HepG2 (cell line): ENCODE results near the gene DDX39B. TPM values are rescaled to one million over a fixed set of nuclear protein-coding genes. Genes with fewer than 3 reads are reported as not detected.
A peak's percentile ranks its signal among the peaks of the same experiment; 100 is the strongest.

ENCODE experiments used
- ATRX ChIP-seq: sonication (generic); formaldehyde crosslinking; IDR thresholded peaks from 2 replicates; pipeline ENCODE4 v1.4.0; 2020; ENCODE audit warnings: missing genetic modification reagents, borderline replicate concordance
- MTA1 ChIP-seq: sonication (generic); formaldehyde crosslinking; IDR thresholded peaks from 2 replicates; pipeline ENCODE4 v1.4.0; 2020; ENCODE audit warnings: missing genetic modification reagents, mild to moderate bottlenecking, borderline replicate concordance
- RARG ChIP-seq: sonication (generic); formaldehyde crosslinking; IDR thresholded peaks from 2 replicates; pipeline ENCODE4 v1.4.0; 2020; ENCODE audit warnings: low read depth, mild to moderate bottlenecking, missing genetic modification reagents
- U2AF2 ChIP-seq: fragments of 200-400 bp; formaldehyde crosslinking; IDR thresholded peaks from 2 replicates; pipeline ENCODE4 v1.6.1; 2017; ENCODE audit warnings: low read depth, mild to moderate bottlenecking, low read length
- ZFP90 ChIP-seq: sonication (generic); formaldehyde crosslinking; IDR thresholded peaks from 2 replicates; pipeline ENCODE4 v1.8.0; 2022; ENCODE audit warnings: missing genetic modification reagents, mild to moderate bottlenecking, inconsistent platforms, borderline replicate concordance
- ZNF121 ChIP-seq: sonication (generic); formaldehyde crosslinking; IDR thresholded peaks from 2 replicates; pipeline ENCODE4 v1.5.0; 2020; ENCODE audit warnings: mild to moderate bottlenecking, missing genetic modification reagents
- ZNF136 ChIP-seq: sonication (generic); formaldehyde crosslinking; IDR thresholded peaks from 2 replicates; pipeline ENCODE4 v1.8.1; 2022; ENCODE audit warnings: low read depth, mild to moderate bottlenecking, moderate library complexity, missing genetic modification reagents
- ZNF260 ChIP-seq: sonication (generic); formaldehyde crosslinking; IDR thresholded peaks from 2 replicates; pipeline ENCODE4 v1.4.0; 2020; ENCODE audit warnings: missing genetic modification reagents, low read depth, mild to moderate bottlenecking, borderline replicate concordance
- ZNF30 ChIP-seq: sonication (generic); formaldehyde crosslinking; IDR thresholded peaks from 2 replicates; pipeline ENCODE4 v1.5.0; 2020; ENCODE audit warnings: mild to moderate bottlenecking, missing genetic modification reagents
- ZNF335 ChIP-seq: sonication (generic); formaldehyde crosslinking; IDR thresholded peaks from 2 replicates; pipeline ENCODE4 v1.4.0; 2020; ENCODE audit warnings: missing genetic modification reagents
- ZNF605 ChIP-seq: sonication (generic); formaldehyde crosslinking; IDR thresholded peaks from 2 replicates; pipeline ENCODE4 v1.8.0; 2022; ENCODE audit warnings: mild to moderate bottlenecking, missing genetic modification reagents
- ZNF713 ChIP-seq: sonication (generic); formaldehyde crosslinking; IDR thresholded peaks from 2 replicates; pipeline ENCODE4 v1.4.0; 2020; ENCODE audit warnings: mild to moderate bottlenecking, missing genetic modification reagents
- polyA plus RNA-seq, 8 experiments: library from polyadenylated mRNA; depleted of rRNA in 3 of 8; stranded (reverse) in 7 of 8; unstranded in 1 of 8; fragments of >200 nt; fragmentation: Illumina TruSeq in 4 of 8; extraction: Trizol in 4 of 8; gene quantifications; 2 replicates each; pipeline versions ENCODE4 v1.2.1 to v1.2.3, GENCODE V29; 2011 to 2016; ENCODE audit warnings: low read depth in 4 of 8, missing spikeins in 1 of 8, mixed read lengths in 1 of 8; ENCODE audit not compliant: insufficient read depth in 1 of 8
- total RNA-seq, 5 experiments: library from RNA; depleted of rRNA; stranded (reverse); fragments of >200 nt; fragmentation: Illumina TruSeq; extraction: Trizol; gene quantifications; 2 replicates each; pipeline ENCODE4 v1.2.3, GENCODE V29; 2016; ENCODE audit warnings: low read depth in 1 of 5
- TF ChIP-seq, protein P1 (sequence below): sonication (generic); formaldehyde crosslinking; IDR thresholded peaks from 2 replicates; pipeline ENCODE4 v1.5.0; 2020; ENCODE audit warnings: mild to moderate bottlenecking, missing genetic modification reagents, borderline replicate concordance
- TF ChIP-seq, protein P2 (sequence below): sonication (generic); formaldehyde crosslinking; IDR thresholded peaks from 2 replicates; pipeline ENCODE4 v1.8.0; 2022; ENCODE audit warnings: low read depth, missing genetic modification reagents
- TF ChIP-seq, protein P3 (sequence below): IDR thresholded peaks from 2 replicates; pipeline ENCODE4 v1.4.0; 2020; ENCODE audit warnings: mild to moderate bottlenecking, missing genetic modification reagents
- TF ChIP-seq, protein P4 (sequence below): sonication (generic); formaldehyde crosslinking; conservative IDR thresholded peaks from 2 replicates; pipeline ENCODE4 v1.4.0; 2020; ENCODE audit warnings: mild to moderate bottlenecking, missing genetic modification reagents, moderate library complexity

Gene DDX39B
- total and polyA plus RNA-seq, 2 of the 13 experiments (the other 11 are each of a cell fraction or from before 2014, with no cell fraction given): 570 to 678 TPM

DNA sequence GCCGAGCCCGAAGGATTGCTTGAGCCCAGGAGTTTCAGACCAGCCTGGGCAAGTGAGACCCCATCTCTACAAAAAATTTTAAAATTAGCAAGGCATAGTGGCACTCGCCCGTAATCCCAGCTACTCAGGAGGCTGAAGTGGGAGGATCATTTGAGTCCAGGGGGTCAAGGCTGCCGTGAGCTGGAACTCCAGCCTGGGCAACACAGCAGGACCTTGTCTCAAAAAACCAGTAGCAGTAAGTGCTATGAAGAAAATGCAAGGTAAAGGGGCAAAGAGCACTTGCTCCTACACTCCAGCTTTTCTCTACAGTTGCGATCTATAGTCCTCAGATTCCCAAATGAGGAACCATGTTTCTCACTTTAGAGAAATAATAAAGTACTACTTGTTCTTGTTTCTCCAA is 1.8 kb upstream of the DDX39B start (continued):
- TF ChIP-seq, protein P1, sequence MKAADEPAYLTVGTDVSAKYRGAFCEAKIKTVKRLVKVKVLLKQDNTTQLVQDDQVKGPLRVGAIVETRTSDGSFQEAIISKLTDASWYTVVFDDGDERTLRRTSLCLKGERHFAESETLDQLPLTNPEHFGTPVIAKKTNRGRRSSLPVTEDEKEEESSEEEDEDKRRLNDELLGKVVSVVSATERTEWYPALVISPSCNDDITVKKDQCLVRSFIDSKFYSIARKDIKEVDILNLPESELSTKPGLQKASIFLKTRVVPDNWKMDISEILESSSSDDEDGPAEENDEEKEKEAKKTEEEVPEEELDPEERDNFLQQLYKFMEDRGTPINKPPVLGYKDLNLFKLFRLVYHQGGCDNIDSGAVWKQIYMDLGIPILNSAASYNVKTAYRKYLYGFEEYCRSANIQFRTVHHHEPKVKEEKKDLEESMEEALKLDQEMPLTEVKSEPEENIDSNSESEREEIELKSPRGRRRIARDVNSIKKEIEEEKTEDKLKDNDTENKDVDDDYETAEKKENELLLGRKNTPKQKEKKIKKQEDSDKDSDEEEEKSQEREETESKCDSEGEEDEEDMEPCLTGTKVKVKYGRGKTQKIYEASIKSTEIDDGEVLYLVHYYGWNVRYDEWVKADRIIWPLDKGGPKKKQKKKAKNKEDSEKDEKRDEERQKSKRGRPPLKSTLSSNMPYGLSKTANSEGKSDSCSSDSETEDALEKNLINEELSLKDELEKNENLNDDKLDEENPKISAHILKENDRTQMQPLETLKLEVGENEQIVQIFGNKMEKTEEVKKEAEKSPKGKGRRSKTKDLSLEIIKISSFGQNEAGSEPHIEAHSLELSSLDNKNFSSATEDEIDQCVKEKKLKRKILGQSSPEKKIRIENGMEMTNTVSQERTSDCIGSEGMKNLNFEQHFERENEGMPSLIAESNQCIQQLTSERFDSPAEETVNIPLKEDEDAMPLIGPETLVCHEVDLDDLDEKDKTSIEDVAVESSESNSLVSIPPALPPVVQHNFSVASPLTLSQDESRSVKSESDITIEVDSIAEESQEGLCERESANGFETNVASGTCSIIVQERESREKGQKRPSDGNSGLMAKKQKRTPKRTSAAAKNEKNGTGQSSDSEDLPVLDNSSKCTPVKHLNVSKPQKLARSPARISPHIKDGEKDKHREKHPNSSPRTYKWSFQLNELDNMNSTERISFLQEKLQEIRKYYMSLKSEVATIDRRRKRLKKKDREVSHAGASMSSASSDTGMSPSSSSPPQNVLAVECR (CRISPR knock-in tag): peak; percentile 20; the same call in 1 of the 2 replicates
- no peak for TF ChIP-seq ATRX (CRISPR knock-in tag)
- peak; percentile 69; the same call in 1 of the 2 replicates for TF ChIP-seq ZNF335 (CRISPR knock-in tag)
- TF ChIP-seq U2AF2: no peak
- no peak for TF ChIP-seq ZNF605 (CRISPR knock-in tag)
- no peak for TF ChIP-seq ZNF30 (CRISPR knock-in tag)
- TF ChIP-seq ZFP90 (CRISPR knock-in tag): no peak
- no peak for TF ChIP-seq ZNF713
- peak; percentile 97 for TF ChIP-seq ZNF121 (CRISPR knock-in tag)
- TF ChIP-seq, protein P2, sequence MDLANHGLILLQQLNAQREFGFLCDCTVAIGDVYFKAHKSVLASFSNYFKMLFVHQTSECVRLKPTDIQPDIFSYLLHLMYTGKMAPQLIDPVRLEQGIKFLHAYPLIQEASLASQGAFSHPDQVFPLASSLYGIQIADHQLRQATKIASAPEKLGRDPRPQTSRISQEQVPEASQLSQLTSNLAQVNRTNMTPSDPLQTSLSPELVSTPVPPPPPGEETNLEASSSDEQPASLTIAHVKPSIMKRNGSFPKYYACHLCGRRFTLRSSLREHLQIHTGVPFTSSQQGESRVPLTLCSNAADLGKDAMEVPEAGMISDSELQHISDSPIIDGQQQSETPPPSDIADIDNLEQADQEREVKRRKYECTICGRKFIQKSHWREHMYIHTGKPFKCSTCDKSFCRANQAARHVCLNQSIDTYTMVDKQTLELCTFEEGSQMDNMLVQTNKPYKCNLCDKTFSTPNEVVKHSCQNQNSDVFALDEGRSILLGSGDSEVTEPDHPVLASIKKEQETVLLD (CRISPR knock-in tag): no peak
- TF ChIP-seq RARG (CRISPR knock-in tag): no peak
- TF ChIP-seq, protein P3, sequence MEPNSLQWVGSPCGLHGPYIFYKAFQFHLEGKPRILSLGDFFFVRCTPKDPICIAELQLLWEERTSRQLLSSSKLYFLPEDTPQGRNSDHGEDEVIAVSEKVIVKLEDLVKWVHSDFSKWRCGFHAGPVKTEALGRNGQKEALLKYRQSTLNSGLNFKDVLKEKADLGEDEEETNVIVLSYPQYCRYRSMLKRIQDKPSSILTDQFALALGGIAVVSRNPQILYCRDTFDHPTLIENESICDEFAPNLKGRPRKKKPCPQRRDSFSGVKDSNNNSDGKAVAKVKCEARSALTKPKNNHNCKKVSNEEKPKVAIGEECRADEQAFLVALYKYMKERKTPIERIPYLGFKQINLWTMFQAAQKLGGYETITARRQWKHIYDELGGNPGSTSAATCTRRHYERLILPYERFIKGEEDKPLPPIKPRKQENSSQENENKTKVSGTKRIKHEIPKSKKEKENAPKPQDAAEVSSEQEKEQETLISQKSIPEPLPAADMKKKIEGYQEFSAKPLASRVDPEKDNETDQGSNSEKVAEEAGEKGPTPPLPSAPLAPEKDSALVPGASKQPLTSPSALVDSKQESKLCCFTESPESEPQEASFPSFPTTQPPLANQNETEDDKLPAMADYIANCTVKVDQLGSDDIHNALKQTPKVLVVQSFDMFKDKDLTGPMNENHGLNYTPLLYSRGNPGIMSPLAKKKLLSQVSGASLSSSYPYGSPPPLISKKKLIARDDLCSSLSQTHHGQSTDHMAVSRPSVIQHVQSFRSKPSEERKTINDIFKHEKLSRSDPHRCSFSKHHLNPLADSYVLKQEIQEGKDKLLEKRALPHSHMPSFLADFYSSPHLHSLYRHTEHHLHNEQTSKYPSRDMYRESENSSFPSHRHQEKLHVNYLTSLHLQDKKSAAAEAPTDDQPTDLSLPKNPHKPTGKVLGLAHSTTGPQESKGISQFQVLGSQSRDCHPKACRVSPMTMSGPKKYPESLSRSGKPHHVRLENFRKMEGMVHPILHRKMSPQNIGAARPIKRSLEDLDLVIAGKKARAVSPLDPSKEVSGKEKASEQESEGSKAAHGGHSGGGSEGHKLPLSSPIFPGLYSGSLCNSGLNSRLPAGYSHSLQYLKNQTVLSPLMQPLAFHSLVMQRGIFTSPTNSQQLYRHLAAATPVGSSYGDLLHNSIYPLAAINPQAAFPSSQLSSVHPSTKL (CRISPR knock-in tag): peak; percentile 26; the same call in 1 of the 2 replicates
- TF ChIP-seq, protein P4, sequence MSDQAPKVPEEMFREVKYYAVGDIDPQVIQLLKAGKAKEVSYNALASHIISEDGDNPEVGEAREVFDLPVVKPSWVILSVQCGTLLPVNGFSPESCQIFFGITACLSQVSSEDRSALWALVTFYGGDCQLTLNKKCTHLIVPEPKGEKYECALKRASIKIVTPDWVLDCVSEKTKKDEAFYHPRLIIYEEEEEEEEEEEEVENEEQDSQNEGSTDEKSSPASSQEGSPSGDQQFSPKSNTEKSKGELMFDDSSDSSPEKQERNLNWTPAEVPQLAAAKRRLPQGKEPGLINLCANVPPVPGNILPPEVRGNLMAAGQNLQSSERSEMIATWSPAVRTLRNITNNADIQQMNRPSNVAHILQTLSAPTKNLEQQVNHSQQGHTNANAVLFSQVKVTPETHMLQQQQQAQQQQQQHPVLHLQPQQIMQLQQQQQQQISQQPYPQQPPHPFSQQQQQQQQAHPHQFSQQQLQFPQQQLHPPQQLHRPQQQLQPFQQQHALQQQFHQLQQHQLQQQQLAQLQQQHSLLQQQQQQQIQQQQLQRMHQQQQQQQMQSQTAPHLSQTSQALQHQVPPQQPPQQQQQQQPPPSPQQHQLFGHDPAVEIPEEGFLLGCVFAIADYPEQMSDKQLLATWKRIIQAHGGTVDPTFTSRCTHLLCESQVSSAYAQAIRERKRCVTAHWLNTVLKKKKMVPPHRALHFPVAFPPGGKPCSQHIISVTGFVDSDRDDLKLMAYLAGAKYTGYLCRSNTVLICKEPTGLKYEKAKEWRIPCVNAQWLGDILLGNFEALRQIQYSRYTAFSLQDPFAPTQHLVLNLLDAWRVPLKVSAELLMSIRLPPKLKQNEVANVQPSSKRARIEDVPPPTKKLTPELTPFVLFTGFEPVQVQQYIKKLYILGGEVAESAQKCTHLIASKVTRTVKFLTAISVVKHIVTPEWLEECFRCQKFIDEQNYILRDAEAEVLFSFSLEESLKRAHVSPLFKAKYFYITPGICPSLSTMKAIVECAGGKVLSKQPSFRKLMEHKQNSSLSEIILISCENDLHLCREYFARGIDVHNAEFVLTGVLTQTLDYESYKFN (CRISPR knock-in tag): peak; percentile 54
- 0 out of 2 replicates have a peak, but pooled peaks have one; percentile 31 for TF ChIP-seq MTA1 (CRISPR knock-in tag)
- TF ChIP-seq ZNF260 (CRISPR knock-in tag): no peak
- no peak for TF ChIP-seq ZNF136 (CRISPR knock-in tag)
